ENCODE results near the gene KRT17.
"Not testable (repeated sequence)": the region's sequence is repeated elsewhere in the genome, so short reads cannot be mapped to it uniquely, and the experiment has no call there.

Gene KRT17

DNA sequence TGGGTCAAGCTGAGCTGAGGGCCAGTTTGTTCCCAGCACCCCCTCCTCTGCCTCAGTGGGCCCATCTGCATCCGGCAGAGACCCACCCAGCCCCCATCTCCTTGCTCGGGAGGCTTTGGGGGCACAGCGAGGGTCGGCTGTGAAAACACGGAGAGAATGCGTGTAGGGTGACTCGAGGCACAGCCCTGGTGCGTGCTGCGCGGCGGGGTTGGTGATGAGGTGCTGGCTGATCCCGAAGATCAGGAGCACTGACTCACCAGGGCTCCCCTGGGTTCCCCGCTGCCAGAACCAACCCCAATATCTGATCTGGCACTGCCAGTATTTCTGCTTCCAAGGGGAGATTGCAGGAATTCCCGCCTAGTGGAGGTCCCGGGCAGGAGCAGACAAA lies 7.5 kb upstream of the KRT17 start:
- TF ChIP-seq, protein P1, sequence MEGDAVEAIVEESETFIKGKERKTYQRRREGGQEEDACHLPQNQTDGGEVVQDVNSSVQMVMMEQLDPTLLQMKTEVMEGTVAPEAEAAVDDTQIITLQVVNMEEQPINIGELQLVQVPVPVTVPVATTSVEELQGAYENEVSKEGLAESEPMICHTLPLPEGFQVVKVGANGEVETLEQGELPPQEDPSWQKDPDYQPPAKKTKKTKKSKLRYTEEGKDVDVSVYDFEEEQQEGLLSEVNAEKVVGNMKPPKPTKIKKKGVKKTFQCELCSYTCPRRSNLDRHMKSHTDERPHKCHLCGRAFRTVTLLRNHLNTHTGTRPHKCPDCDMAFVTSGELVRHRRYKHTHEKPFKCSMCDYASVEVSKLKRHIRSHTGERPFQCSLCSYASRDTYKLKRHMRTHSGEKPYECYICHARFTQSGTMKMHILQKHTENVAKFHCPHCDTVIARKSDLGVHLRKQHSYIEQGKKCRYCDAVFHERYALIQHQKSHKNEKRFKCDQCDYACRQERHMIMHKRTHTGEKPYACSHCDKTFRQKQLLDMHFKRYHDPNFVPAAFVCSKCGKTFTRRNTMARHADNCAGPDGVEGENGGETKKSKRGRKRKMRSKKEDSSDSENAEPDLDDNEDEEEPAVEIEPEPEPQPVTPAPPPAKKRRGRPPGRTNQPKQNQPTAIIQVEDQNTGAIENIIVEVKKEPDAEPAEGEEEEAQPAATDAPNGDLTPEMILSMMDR (IDR thresholded peaks at IDR 0.05; ENCODE audit: insufficient read depth, low read depth, low read length, missing control alignments) = no peak
- H3K4me3 ChIP-seq (ENCODE audit: low read length) = no peak overlapping the region
- no peak for DNase-seq (ENCODE audit: low read depth)

DNA sequence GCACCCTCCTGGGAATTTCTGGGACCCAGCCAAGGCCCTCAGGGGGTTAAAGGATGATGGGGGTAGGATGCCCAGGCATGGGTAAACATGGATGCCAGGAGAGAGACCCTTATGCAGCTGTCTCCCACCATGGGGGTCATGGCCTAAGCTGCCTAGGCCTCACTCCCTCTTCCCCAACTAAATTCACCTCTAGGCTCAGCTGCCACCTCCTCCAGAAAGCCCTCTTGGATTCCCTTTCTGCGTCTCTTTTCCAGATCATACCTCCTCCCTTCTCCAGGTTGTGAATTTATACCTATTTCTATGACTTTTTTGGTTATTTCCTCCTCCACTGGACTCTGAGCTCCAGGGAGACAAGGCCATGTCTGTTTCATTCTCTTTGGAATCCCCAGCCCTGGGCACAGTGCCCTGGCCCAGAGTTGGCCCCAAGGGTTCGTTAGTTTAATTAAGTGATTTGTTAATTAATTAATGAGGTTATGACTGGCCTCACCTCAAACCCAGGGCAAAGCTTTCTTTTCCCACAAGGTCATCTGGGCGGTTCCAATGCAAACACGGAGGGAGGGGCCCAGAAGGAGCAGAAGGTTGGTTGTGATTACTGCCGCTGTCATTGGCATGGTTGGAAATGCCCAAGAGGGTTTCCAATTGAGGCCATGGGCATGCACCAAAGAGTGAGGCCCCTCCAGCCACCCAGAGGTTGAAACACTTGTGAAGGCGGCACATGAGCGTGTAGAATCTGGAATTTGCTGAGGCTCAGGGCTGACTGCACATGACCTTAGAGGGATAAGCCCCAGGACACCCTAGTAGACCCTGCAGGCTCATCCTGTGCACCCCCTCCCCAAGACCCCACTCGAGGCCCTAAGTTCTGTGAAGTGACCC lies 6.9 kb upstream of the KRT17 start:
- TF ChIP-seq, protein P1 (IDR thresholded peaks at IDR 0.05; ENCODE audit: insufficient read depth, low read depth, low read length, missing control alignments) = no peak
- no peak overlapping the region for H3K4me3 ChIP-seq (ENCODE audit: low read length)
- DNase-seq (ENCODE audit: low read depth) = no peak

DNA sequence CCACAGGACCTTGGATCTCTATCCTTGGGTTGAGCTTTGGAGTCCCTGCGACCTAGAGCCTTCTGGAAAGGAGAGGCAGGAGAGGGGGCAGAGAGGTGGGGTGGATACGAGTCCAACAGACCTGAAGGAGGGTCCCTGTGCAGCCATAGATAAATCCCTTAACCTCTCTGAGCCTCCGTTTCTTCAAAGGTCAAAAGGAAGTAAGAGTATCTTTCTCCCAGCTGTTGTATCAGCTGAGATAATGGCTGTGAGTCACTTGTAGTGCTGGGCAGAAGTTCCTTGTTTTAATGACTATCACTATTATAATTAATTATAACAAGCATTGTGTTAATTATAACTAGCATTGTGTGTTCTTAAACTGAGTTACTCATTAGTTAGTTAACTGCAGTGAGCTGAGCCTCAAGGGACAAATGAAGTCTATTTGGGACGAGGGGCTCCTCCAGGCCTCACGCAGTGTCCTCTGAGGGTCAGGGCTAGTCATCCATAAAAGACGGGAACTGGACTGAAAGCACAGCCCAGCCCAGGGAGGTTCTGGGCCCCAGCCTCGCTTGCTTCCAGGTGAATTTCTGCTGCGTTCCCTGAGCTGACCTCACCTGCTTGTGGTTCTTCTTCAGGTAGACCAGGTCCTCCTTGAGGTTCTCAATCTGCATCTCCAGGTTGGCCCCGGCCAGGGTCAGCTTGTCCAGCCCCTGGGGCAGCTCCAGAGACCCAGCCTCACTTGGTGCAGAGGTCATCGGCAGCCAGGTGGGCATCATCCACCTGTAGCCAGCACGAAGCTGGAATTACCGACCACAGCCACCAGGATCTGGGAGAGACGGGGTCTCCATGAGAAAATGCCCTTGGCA lies 5.7 kb upstream of the KRT17 start:
- no peak for DNase-seq (ENCODE audit: low read depth)
- TF ChIP-seq, protein P1 (IDR thresholded peaks at IDR 0.05; ENCODE audit: insufficient read depth, low read depth, low read length, missing control alignments) = no peak
- H3K4me3 ChIP-seq (ENCODE audit: low read length) = no peak overlapping the region

DNA sequence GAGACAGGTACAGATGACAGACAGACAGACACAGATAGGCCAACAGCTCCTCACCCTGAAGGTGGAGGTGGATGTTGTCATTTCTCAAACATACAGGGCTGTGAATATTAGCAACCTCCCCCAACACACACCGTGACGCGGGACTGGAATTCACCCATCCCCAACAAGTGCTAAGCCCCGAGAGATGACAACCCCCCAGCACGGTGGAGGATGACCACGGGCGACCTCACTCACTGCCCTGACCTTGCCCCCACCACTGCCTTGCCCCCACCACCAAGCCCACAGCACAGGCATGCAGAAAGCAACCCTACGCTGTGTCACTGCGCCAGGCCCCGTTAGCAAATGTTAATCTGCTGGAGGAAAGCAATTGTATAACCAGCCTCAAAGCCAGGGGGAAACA lies 4.9 kb upstream of the KRT17 start:
- no peak for DNase-seq (ENCODE audit: low read depth)
- TF ChIP-seq, protein P1 (IDR thresholded peaks at IDR 0.05; ENCODE audit: insufficient read depth, low read depth, low read length, missing control alignments) = no peak

DNA sequence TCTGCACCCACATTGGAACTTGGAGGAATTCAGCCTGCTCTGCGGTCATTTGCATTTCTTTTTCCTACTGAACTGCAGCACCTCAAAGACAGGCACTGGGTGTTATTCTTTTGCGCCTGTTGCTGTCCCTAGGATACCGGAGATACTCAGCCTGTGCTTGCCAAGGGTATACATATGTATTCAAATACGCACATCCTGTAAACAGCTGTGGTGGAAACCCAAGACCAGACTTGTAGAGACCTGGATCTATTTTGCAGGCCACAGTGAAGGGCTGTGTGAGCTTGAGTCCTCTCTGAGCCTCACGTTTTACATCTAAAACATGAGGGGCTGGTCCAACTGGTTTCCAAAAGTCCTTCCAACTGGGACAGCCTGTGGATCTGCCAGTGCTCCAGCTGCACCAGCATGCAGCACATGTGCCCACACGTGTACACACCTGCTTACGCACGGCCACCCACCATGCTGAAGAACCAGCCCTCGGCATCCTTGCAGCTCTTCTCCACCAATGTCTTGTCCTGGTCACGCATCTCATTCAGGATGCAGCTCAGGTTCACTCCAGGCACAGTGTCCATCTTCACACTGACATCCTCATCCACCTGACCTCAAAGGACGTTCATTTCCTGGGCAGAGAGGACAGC lies 4.4 kb upstream of the KRT17 start:
- H3K4me3 ChIP-seq (ENCODE audit: low read length) = not testable (repeated sequence)
- peak; percentile 81 for DNase-seq (ENCODE audit: low read depth)

More for the DNA sequence above, 4.9 kb upstream of the KRT17 start:
- H3K4me3 ChIP-seq (ENCODE audit: low read length) = no peak overlapping the region

DNA sequence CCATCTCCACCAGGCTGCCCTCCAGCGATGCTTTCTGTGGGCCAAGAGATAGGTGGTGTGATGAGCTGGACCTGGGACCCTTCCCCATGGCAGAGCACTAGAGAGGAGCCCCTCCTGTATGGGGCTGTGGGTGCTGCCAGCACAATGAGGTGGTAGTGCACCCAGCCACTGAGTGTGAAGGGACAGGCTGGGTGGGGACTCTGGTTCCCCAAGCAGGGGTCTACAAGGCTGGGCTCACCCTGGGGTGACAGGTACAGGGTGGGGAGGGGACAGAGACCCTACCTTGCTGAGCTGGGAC lies 3.6 kb upstream of the KRT17 start:
- H3K4me3 ChIP-seq (ENCODE audit: low read length) = not testable (repeated sequence)

DNA sequence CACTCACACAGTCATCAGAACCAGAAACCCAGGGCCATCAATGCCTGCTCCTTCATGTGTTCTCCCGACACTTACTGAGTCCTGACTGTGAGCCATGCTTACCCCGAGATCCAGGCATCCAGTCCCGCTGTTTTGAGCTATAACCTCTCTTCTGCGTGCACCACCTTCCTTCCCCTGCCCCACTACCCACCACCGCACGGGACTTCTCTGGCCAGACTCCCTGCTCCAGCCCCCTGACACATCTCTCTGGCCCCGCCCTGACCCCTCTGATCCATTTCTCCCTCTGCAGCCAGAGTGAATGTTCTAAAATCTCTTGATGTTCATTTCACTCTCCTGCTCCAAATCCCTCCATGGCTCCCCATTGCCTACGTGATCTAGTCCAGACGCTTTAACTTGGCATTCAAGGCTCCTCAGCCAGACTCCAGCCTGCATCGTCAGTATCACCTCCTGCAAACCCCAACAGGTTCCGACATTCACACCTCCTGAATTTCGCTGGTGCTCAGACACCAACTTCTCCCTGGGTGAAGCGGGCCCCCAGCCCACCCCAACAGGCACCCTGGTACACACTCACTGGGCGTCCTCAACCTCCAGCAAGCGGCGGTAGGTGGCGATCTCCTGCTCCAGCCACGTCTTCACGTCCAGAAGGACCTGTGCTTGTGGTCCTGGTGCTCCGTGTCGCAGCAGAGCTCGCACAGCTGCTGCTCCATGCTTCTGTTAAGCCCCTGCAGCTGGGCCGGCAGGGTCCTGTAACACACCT lies 3.1 kb upstream of the KRT17 start:
- TF ChIP-seq, protein P1 (IDR thresholded peaks at IDR 0.05; ENCODE audit: insufficient read depth, low read depth, low read length, missing control alignments) = no peak
- H3K4me3 ChIP-seq (ENCODE audit: low read length) = no peak overlapping the region
- no peak for DNase-seq (ENCODE audit: low read depth)

More for the DNA sequence above, 3.6 kb upstream of the KRT17 start:
- not testable (repeated sequence) for DNase-seq (ENCODE audit: low read depth)

DNA sequence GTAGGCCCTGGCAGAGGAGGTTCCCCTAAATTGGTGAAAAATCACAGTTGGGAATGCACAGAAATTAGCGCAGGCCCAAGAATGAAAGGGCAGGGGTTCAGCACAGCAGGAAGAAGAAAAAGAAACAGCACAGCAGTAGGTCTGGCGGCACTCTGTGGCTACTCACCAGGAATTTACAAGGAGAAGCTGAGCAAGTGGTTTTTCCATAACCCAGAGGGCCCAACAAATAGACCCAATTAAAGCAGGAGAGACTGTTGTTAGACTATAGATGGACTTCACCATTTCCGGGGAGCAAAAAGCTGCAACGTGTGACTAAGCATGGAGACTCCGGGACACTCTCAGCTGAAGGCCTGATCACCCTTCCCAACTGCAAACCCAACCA lies 2.5 kb upstream of the KRT17 start:
- not testable (repeated sequence) for H3K4me3 ChIP-seq (ENCODE audit: low read length); DNase-seq (ENCODE audit: low read depth)

DNA sequence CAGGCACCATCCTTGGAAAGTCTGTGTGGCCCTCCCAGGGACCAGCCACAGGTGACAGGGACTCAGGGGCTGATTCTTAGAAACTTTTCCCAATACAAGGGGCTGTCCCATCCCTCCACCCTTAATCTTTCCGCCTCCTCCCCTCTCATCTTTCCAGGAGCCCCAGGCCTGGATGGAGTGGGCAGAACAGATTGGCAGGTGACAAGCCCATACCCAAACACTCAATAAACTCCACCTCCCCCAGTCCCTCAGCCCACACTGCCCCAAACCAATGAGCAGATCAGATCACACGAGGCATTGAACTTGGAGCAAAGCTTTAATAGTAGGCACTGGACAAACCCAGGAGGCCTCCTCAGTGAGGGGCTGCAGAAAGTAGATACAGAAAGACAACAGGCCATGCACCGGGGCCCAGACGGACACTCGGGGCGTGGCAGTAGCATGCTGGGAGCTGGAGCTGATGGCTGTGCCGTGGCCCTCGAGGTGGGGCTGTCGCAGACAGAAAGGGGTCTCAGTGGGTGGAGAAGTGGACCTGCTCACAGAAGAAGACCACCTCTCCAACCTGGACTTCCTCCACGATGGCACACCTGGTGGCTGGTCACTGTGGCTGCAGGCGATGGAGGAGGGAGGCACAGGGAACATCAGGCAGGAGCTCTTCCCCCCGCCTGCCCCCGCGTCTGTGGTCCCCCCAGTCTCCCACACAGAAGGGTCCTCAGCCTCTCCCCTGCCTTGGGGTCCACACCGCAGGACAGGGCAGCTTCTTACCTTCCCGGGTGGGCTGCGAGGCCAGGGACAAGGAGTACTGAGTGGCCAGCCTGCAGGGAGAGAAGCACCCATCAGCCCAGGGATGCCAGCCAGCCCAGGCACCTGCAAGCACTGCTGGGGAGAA lies 1.9 kb upstream of the KRT17 start:
- H3K4me3 ChIP-seq (ENCODE audit: low read length); DNase-seq (ENCODE audit: low read depth): not testable (repeated sequence)
